ENCODE data around the gene NIM1K. TPM values are rescaled to one million over a fixed set of nuclear protein-coding genes. Genes with fewer than 3 reads are reported as not detected.

Gene NIM1K
- total and polyA plus RNA-seq, 2 of the 4 experiments (the other 2 are of a cell fraction): 0.54 to 0.68 TPM

GRCh38 chr5:43197535-43197934, 5.5 kb downstream of the NIM1K start:
- Histone ChIP-seq H3K56ac (ENCODE audit: extremely low read depth, insufficient read depth, low read length) (no peak overlapping the region), H2AK9ac (replicated peaks; ENCODE audit: low read depth, low read length, poor library complexity) (no peak overlapping the region), H4K20me1 (ENCODE audit: insufficient read depth, low read length) (no peaks in the 10 kb centered on the region), H3K27me3 (ENCODE audit: control insufficient read depth, insufficient read depth, low read length) (no peaks in the 10 kb centered on the region), H3K9ac (ENCODE audit: low read depth, low read length) (no peak overlapping the region), H2BK20ac (ENCODE audit: low read depth, low read length) (no peak overlapping the region), H4K91ac (ENCODE audit: insufficient read depth, low read depth, low read length) (no peak overlapping the region), H3K27ac (ENCODE audit: insufficient read depth, low read length) (no peak overlapping the region), H3K14ac (replicated peaks; ENCODE audit: low read depth, low read length) (no peak overlapping the region), H4K8ac (ENCODE audit: low read depth in 2 of 2, low read length in 2 of 2) (no peak overlapping the region), H3K9me3 (ENCODE audit: control insufficient read depth, insufficient read depth, low read length) (no peaks in the 10 kb centered on the region), H3K4me1 (ENCODE audit: control insufficient read depth, insufficient read depth, low read length) (peaks cover 3% of the 10 kb centered on the region), H3K23ac (ENCODE audit: low read depth, low read length) (no peak overlapping the region), H3K79me1 (ENCODE audit: low read depth in 1 of 2, low read length in 2 of 2) (no peaks in the 10 kb centered on the region), H2BK5ac (ENCODE audit: low read depth, low read length, poor library complexity, severe bottlenecking) (no peak overlapping the region), H2BK15ac (ENCODE audit: low read depth, low read length) (no peak overlapping the region), H3K4me3 (ENCODE audit: insufficient read depth, low read depth, low read length) (no peak overlapping the region), H2AFZ (replicated peaks; ENCODE audit: low read length, poor library complexity) (no peak overlapping the region), H3K36me3 (ENCODE audit: control insufficient read depth, insufficient read depth, low read length) (no peaks in the 10 kb centered on the region), H3K4ac (ENCODE audit: low read depth, low read length) (no peak overlapping the region), H4K5ac (ENCODE audit: low read depth, low read length) (no peak overlapping the region), H3K4me2 (ENCODE audit: low read depth, low read length) (no peak overlapping the region), H2BK120ac (ENCODE audit: low read depth, low read length) (no peak overlapping the region), H2AK5ac (ENCODE audit: low read depth, low read length) (no peak overlapping the region), H3K18ac (ENCODE audit: low read depth, low read length) (no peak overlapping the region), H3K9me1 (ENCODE audit: insufficient read depth, low read length) (no peaks in the 10 kb centered on the region)
- in situ Hi-C loops (cut with MboI; ENCODE audit: low sequenced_read_pairs): no loop called here
- WGBS, 2 experiments (ENCODE audit: extremely low coverage in 2 of 2, insufficient read length in 1 of 2): 80% methylated on average over 1 of the region's 3 CpGs; no CpG with 5 or more reads in 1 of the 2 experiments
- dilution Hi-C loops (cut with HindIII; ENCODE audit: low sequenced_read_pairs, unreplicated experiment): no loop called here
- ChIA-PET CTCF (no interaction called here), POLR2A (ENCODE audit: unreplicated experiment) (no interaction called here)
- ATAC-seq (ENCODE audit: low read depth) (no peak), DNase-seq (no peak)
- no TSS peak for BruUV-seq (replicated peaks)
- TF ChIP-seq SMC3 (IDR thresholded peaks at IDR 0.05; ENCODE audit: low read depth, low read length): no peak
- no peak for TF ChIP-seq RAD21 (IDR thresholded peaks at IDR 0.05; ENCODE audit: low read length)
- TF ChIP-seq CTCF (conservative IDR thresholded peaks at IDR 0.05; ENCODE audit: low read depth, low read length): no peak
- TF ChIP-seq ELK1 (IDR thresholded peaks at IDR 0.05; ENCODE audit: borderline replicate concordance, low read depth, low read length): no peak
- TF ChIP-seq FOS (IDR thresholded peaks at IDR 0.05; ENCODE audit: low read depth, low read length): no peak
- TF ChIP-seq MAFK (IDR thresholded peaks at IDR 0.05; ENCODE audit: low read depth, low read length): no peak
- no peak for TF ChIP-seq NFE2L2 (IDR thresholded peaks at IDR 0.05; ENCODE audit: low read depth, low read length)
- no peak for TF ChIP-seq RCOR1 (IDR thresholded peaks at IDR 0.05; ENCODE audit: insufficient replicate concordance, low read length)
- TF ChIP-seq POLR2A (IDR thresholded peaks at IDR 0.05; ENCODE audit: low read depth, low read length): no peak
- TF ChIP-seq BHLHE40 (IDR thresholded peaks at IDR 0.05; ENCODE audit: low read depth, low read length): no peak
- no peak for TF ChIP-seq MXI1 (IDR thresholded peaks at IDR 0.05; ENCODE audit: borderline replicate concordance, low read depth, low read length)
- TF ChIP-seq MAZ (IDR thresholded peaks at IDR 0.05; ENCODE audit: borderline replicate concordance, low read depth, low read length): no peak
- TF ChIP-seq RFX5 (IDR thresholded peaks at IDR 0.05; ENCODE audit: low read depth, low read length): no peak
- TF ChIP-seq CEBPB (IDR thresholded peaks at IDR 0.05; ENCODE audit: low read depth, low read length): no peak
- intact Hi-C loops (cut with micrococcal nuclease): no loop called here

Data from IMR-90 (cell line).